Sciatic nerve (tissue), 2 donors: ENCODE results near the gene OR10J5. TPM values are rescaled to one million over a fixed set of nuclear protein-coding genes. Genes with fewer than 3 reads are reported as not detected.
"Not testable (repeated sequence)": the region's sequence is repeated elsewhere in the genome, so short reads cannot be mapped to it uniquely, and the experiment has no call there.

Experiments used
- ATAC-seq: fragments of 200-7000 bp; cut with Tn5 transposase; one replicate; pipeline ENCODE4 v1.9.1; 2020; ENCODE audit warnings: mild to moderate bottlenecking, moderate library complexity
- DNase-seq: peaks from one replicate; pipeline ENCODE4 v3.0.0-alpha.2; 2020; ENCODE audit warnings: low spot score
- intact Hi-C: fragments of 100-400 bp; cut with DNase I; formaldehyde crosslinking; loops from one replicate; pipeline ENCODE4 v1.14.2; 2022
- total RNA-seq: library from RNA; stranded (reverse); fragmentation: NEBNext Ultra II Directional; extraction: Animal tissue kit (Norgen Biotek cat#: 25700); gene quantifications from one replicate; pipeline ENCODE4 v1.2.1, GENCODE V29; 2021
- donor health status: DM: no; HTN: no; CAD: no.
- donor health status: DM: no; HTN: no; CAD: no.

The OR10J5 gene, protein sequence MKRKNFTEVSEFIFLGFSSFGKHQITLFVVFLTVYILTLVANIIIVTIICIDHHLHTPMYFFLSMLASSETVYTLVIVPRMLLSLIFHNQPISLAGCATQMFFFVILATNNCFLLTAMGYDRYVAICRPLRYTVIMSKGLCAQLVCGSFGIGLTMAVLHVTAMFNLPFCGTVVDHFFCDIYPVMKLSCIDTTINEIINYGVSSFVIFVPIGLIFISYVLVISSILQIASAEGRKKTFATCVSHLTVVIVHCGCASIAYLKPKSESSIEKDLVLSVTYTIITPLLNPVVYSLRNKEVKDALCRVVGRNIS
- not detected for total RNA-seq

DNA sequence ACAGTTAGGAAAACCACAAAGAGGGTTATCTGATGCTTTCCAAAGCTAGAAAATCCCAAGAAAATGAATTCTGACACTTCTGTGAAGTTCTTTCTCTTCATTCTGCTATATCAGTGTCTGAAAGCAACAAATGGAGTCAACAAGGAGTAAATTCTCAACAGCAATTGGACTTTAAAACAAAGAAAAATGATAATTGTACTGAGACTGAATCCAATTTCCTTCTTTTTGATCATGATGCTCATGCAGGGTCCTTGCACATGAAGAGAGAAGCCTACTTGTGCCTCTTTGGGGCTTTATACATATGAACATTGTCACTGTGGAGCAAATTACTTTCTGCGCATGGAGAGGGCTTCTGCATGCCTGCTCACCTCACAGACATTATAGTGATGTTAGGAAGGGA lies at the start of gene OR10J5:
Gene OR10J5, minus strand, starts transcription at position 101 of the 400 bp plus-strand sequence. Its CDS starts 0 bp downstream, at position 101.
- DNase-seq (no peak), ATAC-seq (no peak)
- intact Hi-C loops: no loop called here

DNA sequence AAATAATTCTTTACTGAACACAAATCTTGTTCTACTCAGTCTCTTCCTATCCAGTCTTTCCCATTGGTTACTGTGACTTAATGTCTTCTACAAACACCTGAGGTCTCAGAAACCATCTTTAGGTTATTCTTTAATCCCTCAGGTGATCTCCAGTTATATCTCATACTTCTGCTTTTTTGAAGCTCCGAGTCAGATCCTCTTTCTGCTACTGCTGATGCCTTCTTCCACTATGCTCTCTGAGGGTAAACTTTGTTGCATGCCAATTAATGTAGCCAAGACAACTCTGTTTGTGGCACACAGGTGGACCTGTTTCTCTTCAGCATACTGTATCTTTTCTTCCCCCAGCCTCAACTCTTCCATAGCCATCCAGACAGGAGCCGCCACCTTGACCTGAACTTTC lies 48.7 kb upstream of the OR10J5 start:
- intact Hi-C loops: no loop called here
- DNase-seq: no peak
- ATAC-seq: no peak

GRCh38 chr1:159581422-159581821 lies 45.6 kb upstream of the OR10J5 start:
- no peak for ATAC-seq
- intact Hi-C loops: no loop called here
- DNase-seq: no peak

DNA sequence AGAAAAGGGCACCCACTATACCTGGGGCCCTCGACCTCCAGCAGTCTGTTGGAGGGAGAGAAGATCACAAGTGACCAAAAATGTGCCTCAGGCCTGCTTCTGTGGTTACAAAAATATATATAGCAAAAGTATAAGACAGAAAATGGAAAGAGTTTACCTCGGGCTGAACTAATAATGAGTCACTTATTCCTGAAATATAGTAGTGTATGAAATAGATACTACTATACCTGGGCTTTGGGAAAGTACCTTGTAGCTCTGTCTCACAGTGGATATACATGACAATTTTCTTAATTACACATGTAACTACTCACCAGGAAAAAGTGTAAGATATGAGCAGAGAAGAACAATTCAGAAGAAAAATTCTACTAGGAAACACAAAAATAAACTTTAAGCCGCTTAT lies 44.5 kb upstream of the OR10J5 start:
- ATAC-seq (no peak), DNase-seq (no peak)
- intact Hi-C loops: no loop called here

GRCh38 chr1:159577446-159577845 lies 41.6 kb upstream of the OR10J5 start:
- no peak for DNase-seq
- no peak for ATAC-seq
- intact Hi-C loops: no loop called here

DNA sequence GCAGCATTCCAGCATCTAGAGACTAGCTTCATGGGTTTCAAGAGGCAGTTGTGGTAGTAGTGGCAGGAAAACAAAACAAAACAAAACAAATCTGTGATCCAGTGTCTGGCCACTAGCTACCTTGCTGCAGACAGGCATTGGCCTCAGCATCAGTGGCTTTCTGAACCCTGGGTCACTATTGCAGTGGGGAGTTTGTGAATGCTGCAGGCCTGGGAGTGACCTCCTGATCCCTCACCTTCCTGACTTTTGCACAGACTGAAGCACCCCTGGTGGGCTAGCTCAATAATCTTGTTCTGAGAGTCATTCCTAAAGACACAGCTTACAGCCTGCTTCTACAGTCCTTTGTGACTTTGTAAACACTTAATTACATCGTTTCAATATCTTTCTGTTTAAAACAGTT lies 26.9 kb upstream of the OR10J5 start:
- ATAC-seq: no peak
- no peak for DNase-seq
- intact Hi-C loops: no loop called here

- no peak for DNase-seq
- intact Hi-C loops: no loop called here
- no peak for ATAC-seq
These were observed 25.7 kb upstream of the OR10J5 start for GRCh38 chr1:159561497-159561896.

DNA sequence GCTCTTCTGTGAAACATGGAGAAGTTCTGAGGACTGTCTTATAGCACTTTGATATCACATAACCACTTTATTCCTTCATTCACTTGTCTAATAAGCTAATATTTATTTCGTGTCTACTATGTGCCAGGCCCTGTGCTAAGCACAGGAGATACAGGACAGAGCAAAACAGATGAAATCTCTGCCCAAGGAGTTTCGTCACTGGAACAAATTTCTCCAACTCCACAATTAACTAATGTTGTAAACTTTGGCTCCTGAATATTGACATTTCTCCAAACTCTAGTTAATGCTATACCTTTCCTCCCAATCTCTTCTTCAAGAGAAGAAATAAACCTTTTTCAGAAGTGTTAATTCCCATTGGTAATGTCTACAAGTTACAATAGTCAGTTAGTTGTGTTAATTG lies 24.8 kb upstream of the OR10J5 start:
- intact Hi-C loops: no loop called here
- no peak for DNase-seq
- no peak for ATAC-seq

GRCh38 chr1:159556931-159557369 lies 21.1 kb upstream of the OR10J5 start:
- no peak for DNase-seq
- intact Hi-C loops: no loop called here
- ATAC-seq: no peak

- no peak for DNase-seq
- no peak for ATAC-seq
- intact Hi-C loops: no loop called here
These were observed 18.9 kb upstream of the OR10J5 start for GRCh38 chr1:159554696-159555095.

DNA sequence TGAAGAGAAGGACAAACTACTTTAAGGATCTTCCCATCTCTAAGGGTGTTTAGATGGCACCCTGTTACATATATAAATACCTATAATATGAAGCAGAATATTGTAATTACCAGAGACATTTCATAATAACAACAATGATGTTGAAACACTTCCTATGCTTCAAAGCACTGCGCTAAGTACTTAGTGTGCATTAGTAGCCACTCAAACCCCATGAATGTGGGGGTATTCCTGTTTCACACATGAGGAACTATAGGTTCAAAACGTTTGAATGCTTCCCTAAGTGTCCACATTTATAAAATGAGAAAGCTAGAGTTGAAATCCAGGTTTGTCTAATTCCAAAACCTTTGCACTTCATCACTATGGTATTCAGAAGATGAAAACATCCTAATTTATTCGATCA lies 18.5 kb upstream of the OR10J5 start:
- no peak for DNase-seq
- ATAC-seq: no peak
- intact Hi-C loops: no loop called here

DNA sequence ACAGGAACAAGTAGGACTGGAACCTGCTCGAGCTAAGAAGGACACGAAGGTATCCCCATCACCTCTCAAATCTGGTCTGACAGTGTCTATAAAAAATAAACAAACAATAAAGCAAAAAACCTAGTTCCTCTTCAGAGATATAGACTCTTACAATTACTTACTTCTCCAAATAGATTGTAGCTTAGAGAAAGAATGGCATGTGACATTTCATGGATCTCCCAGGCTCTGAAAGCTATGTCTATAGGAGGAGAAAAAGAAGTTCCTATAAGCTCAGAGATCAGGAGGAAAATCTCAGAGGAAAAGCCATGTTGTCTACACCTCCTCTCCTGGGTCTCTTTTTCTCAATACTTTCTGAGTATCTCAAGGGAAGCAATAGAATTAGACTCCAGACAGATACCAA lies 12.3 kb upstream of the OR10J5 start:
- no peak for ATAC-seq
- DNase-seq: no peak
- intact Hi-C loops: no loop called here

GRCh38 chr1:159532922-159533321 lies 2.9 kb downstream of the OR10J5 start:
- ATAC-seq (no peak), DNase-seq (no peak)
- intact Hi-C loops: no loop called here

DNA sequence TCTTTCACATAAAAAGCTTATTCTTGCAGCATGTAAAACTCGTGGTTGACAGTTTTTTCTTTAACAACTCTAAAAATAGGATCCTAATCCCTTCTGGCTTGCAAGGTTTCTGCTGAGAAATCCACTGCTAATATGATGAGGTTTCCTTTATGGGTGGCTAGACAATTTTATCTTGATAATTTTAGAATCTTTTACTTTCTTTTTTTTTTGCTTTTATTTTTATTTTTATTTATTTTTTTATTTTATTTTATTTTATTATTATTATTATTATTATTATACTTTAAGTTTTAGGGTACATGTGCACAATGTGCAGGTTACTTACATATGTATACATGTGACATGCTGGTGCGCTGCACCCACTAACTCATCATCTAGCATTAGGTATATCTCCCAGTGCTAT lies 11.0 kb downstream of the OR10J5 start:
- ATAC-seq, DNase-seq: not testable (repeated sequence)
- intact Hi-C loops: loop anchor here (10.0 kb wide), 1 partner anchor 1520 kb away; no protein-coding TSS in a partner anchor

- DNase-seq (no peak), ATAC-seq (no peak)
- intact Hi-C loops: no loop called here
These were observed 25.6 kb downstream of the OR10J5 start for GRCh38 chr1:159510229-159510541.

- ATAC-seq: no peak
These were observed 26.2 kb downstream of the OR10J5 start for GRCh38 chr1:159509440-159510228.

DNA sequence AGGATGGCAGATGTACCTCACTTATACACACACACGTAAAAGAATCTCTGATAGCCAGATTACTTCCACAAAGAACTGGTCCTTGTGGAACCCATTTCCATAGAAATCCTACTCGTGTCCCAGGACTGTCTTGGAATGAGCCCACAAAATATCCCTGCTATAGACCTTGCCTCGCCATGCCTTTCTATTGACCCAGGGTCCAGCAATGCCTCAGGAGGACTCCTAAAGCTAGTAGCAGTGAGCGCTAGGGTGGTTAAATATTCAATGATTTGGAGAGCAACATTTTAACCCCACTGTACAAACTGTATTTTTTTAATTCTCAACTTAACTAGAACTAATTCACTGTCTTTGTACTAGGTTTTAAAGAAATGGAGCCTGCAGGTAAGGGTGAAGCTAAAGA lies 26.9 kb downstream of the OR10J5 start:
- ATAC-seq: no peak
- DNase-seq: no peak
- intact Hi-C loops: no loop called here

More at GRCh38 chr1:159509440-159510228, 26.2 kb downstream of the OR10J5 start:
- no peak for DNase-seq
- intact Hi-C loops: no loop called here

DNA sequence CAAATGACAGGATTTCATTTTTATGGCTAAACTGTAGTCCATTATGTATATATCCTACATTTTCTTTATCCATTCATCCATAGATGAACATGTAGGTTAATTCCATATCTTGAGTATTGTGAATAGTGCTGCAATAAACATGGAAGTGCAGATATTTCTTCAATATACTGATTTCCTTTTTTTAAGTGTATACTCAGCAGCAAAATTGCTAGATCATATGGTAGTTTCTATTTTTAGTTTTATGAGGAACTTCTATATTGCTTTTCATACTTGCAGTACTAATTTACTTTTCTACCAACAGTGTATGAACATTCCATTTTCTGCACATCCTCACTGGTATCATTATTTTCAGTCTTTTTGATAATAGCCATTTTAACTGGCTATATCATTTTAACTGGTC lies 30.1 kb downstream of the OR10J5 start:
- DNase-seq: no peak
- no peak for ATAC-seq
- intact Hi-C loops: no loop called here

DNA sequence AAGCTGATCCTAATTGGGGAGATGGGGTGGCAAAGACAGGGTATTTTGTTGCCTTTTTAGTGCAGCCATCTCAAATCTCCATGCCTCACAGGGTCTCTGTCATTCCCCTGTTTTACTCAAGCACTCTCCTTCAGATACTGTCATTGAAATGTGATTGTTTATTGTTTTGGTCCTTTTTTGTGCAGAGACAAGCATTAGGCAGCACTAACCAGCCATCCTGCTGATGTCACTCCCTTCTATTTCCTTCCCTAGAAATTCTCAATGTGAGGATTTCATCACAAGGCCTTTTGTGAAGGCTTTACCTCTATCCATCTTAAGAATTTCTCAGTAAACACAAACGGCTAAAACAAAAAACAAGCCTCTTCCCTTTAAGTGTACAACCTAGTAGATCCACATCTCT lies 34.7 kb downstream of the OR10J5 start:
- no peak for ATAC-seq
- intact Hi-C loops: no loop called here
- DNase-seq: no peak

GRCh38 chr1:159494513-159495210 lies 41.1 kb downstream of the OR10J5 start:
- intact Hi-C loops, DNase-seq, ATAC-seq: not testable (repeated sequence)
